Osteoblast (primary cell): ENCODE data around the gene FAM72A. TPM values are rescaled to one million over a fixed set of nuclear protein-coding genes. Genes with fewer than 3 reads are reported as not detected.
"Not testable (repeated sequence)": the region's sequence is repeated elsewhere in the genome, so short reads cannot be mapped to it uniquely, and the experiment has no call there.

Experiments used
- DNase-seq: peaks from one replicate; pipeline ENCODE4 v3.0.0; 2011; ENCODE audit warnings: low spot score, mixed read lengths; ENCODE audit not compliant: insufficient read length; ENCODE audit errors: missing footprints
- H2AFZ ChIP-seq: 2 replicates; pipeline ENCODE4 v1.6.0; 2011; ENCODE audit warnings: mild to moderate bottlenecking, low read length
- H3K27ac ChIP-seq: 2 replicates; pipeline ENCODE4 v1.5.1; 2011; ENCODE audit warnings: mild to moderate bottlenecking, low read depth, low read length, moderate library complexity
- H3K27me3 ChIP-seq: 2 replicates; pipeline ENCODE4 v1.6.0; 2012; ENCODE audit warnings: mild to moderate bottlenecking, control low read depth, inconsistent platforms, low read length, moderate library complexity; ENCODE audit not compliant: insufficient read depth
- H3K36me3 ChIP-seq: 2 replicates; pipeline ENCODE4 v1.5.1; 2011; ENCODE audit warnings: mild to moderate bottlenecking, low read length, control low read depth, moderate library complexity; ENCODE audit not compliant: insufficient read depth
- H3K4me1 ChIP-seq: 2 replicates; pipeline ENCODE4 v1.5.1; 2011; ENCODE audit warnings: mild to moderate bottlenecking, low read length, control low read depth, moderate library complexity; ENCODE audit not compliant: insufficient read depth
- H3K4me2 ChIP-seq: 2 replicates; pipeline ENCODE4 v1.6.0; 2011; ENCODE audit warnings: mild to moderate bottlenecking, low read length; ENCODE audit not compliant: insufficient read depth
- H3K4me3 ChIP-seq: fragments of 200-600 bp; sonication (generic); 3 replicates; pipeline ENCODE4 v1.5.1; 2012; ENCODE audit warnings: mild to moderate bottlenecking, low read length, inconsistent platforms; ENCODE audit not compliant: insufficient read depth
- H3K79me2 ChIP-seq: 2 replicates; pipeline ENCODE4 v1.6.0; 2012; ENCODE audit warnings: mild to moderate bottlenecking, low read length, control low read depth, inconsistent platforms; ENCODE audit not compliant: insufficient read depth
- H3K9me3 ChIP-seq: 2 replicates; pipeline ENCODE4 v1.5.1; 2011; ENCODE audit warnings: low read depth, low read length, control low read depth
- H4K20me1 ChIP-seq: 2 replicates; pipeline ENCODE4 v1.6.0; 2012; ENCODE audit warnings: mild to moderate bottlenecking, low read length, control low read depth; ENCODE audit not compliant: insufficient read depth
- total RNA-seq: library from RNA; depleted of rRNA; stranded (reverse); fragments of >200 nt; gene quantifications from 2 replicates; pipeline ENCODE4 v1.2.3, GENCODE V29; 2012

FAM72A gene
- total RNA-seq, 1 donor, result 2.2 TPM

DNA sequence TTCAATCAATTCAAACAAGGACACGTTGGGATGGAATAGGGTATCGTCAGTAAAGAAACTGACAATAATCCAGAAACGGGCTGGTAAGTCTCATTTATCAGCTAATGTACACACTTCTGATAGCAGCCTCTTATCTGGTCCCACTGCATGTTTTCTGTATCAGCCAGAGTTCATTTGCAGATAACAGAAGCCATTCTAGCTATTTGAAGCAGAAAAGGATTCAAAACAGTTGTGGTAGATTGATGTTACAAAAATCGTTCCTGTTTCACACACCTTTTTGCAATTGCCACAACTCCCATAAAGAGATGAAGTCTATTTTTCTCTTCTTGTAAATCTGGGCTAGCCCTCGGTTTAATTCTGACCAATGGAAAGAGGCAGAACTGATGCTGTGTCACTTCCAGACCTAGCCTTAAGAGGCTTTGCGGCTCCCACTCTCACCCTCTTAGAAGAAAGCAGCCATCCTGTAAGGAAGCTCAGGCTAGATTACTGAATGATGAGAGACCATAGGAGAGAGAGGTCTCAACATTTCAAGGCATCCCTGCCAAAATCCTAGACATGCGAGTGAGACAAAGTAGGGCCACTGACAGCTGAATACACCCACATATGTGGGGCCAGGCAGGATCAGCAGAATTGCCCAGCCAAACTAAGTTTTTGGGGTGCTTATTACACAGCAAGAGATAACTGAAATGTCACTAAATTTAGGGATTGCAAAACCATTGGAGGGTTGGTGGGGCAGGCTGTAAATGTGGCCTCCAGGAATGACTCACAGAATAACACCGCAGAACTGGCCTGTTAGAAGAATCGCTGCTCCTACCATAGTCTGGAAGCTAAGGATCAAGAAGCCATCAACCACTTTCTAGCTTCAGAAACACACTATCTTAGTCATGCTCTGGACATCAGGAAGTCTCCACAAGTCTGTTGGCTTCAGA is 24.3 kb downstream of the FAM72A start:
- not testable (repeated sequence) for H3K27me3 ChIP-seq, H3K4me3 ChIP-seq, H3K36me3 ChIP-seq, H3K79me2 ChIP-seq, H3K9me3 ChIP-seq, DNase-seq, H4K20me1 ChIP-seq, H2AFZ ChIP-seq
- H3K4me2 ChIP-seq, result peak overlapping the region; percentile 4
- H3K4me1 ChIP-seq, result peaks cover 12% of the 10 kb centered on the region
- H3K27ac ChIP-seq, result peak overlapping the region; percentile 58

DNA sequence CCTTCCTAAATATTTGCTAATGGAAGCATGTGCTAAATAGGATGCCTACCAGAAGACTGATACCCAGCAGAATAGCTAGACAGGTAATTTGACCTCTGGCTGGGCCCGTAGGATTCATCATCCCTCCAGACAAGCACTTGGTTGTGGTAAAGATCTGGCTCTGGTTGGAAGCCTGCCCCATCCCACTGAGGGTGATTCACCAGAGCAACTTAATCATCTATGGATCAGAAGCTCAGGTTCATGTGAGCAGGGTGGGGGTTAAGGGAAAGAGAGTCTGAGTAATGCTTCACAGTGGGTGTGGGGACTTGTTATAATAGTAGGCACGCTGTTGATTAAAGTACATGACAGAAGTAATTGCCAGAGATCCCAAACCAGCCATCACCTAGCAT is 26.5 kb downstream of the FAM72A start:
- not testable (repeated sequence) for H4K20me1 ChIP-seq, H2AFZ ChIP-seq, H3K36me3 ChIP-seq, H3K9me3 ChIP-seq, DNase-seq, H3K27me3 ChIP-seq, H3K27ac ChIP-seq, H3K79me2 ChIP-seq, H3K4me2 ChIP-seq, H3K4me3 ChIP-seq
- peaks cover 12% of the 10 kb centered on the region for H3K4me1 ChIP-seq

DNA sequence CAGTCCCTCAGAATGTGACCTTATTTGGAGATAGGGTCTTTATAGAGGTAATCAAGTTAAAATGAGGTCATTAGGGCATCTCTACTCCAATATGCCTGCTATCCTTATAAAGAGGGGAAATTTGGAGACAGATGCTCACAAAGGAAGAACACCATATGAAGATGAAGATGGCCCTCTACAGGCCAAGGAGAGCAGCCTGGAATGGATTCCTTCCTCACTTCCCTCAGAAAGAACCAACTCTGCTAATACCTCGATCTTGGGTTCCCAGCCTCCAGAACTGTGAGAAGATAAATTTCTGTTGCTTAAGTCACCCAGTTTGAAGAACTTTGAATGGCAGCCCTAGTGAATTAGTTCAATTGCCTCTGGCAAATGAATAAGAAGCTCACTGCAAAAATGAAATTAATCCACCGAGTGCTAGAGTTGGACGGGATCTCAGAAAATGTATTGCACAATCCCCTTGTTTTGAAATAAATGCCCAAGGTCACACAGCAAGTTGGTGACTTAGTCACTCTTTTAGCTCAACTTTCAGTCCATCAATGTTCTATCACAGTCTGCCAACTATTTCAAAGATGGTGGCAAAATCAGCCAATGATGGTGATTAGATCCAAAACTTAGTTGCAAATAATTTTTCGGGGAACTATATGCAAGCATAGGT is 27.1 kb downstream of the FAM72A start:
- not testable (repeated sequence) for H2AFZ ChIP-seq, H3K4me3 ChIP-seq, H3K9me3 ChIP-seq, H3K79me2 ChIP-seq, H3K36me3 ChIP-seq, H3K27me3 ChIP-seq, H4K20me1 ChIP-seq, DNase-seq
- Histone ChIP-seq H3K4me1 (peaks cover 12% of the 10 kb centered on the region), H3K4me2 (peak overlapping the region; percentile 66), H3K27ac (peak overlapping the region; percentile 56)

DNA sequence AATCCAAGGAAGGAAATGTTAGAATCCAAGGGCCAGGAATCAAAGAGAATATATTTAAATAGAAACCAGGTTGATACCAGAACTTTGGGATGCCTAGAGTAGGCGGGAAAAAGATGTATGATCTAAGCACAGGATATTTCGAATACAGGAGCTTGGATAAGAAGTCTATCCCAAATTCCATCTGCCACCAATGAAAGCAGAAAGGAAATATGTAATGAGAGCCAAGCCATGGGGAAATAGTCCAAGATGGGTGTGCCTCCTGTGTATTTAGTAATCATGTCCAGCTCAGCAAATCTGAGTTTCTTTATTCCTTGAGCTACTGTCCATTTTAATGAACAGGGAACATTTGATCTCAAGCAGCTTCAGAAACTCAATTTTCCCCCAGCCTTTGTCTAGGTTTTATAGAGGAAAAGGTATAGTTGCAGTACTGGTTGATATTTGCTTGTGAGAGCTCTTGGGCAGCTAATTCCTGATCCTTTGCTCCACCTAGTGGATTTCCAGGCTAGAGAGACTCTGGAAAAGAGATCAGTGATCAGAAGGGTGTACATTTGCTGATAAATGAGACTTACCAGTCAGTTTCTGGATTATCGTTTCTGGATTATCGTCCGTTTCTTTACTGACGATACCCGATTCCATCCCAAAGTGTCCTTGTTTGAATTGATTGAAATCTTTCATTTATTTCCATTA is 28.3 kb downstream of the FAM72A start:
- not testable (repeated sequence) for H3K36me3 ChIP-seq, H3K4me2 ChIP-seq, DNase-seq, H3K9me3 ChIP-seq, H3K4me3 ChIP-seq, H3K27me3 ChIP-seq, H4K20me1 ChIP-seq, H3K79me2 ChIP-seq, H2AFZ ChIP-seq, H3K27ac ChIP-seq
- peaks cover 12% of the 10 kb centered on the region for H3K4me1 ChIP-seq

DNA sequence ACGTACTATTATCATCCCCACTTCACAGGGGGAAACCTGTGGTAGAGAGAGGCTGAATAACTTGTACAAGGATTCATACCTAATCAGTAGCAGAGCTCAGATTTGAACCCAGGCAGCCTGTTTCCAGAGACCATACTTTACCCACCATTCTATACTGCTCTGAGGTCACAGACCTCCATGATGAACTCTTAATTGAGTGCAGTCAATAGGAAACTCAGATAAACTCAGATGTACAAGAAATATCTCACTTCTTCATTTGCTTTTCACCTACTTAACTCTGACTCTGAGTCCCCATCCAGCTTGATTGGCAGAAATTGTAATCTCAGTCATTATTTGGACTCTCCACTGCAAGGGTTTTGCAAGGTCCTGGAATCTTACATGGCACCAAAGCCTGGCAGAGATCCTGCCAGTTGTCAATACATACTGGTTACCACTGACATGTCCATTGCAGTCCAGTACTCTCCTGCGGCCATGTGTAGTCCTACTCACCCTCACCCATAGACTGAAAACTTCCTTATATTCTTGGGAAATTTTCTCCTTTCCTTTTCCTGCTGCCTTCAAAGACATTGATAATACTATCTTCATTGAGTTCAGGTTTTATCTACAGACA is 29.4 kb downstream of the FAM72A start:
- not testable (repeated sequence) for H3K27me3 ChIP-seq, H3K4me3 ChIP-seq, H3K9me3 ChIP-seq, H3K79me2 ChIP-seq, DNase-seq, H3K4me2 ChIP-seq, H3K36me3 ChIP-seq, H3K27ac ChIP-seq, H3K4me1 ChIP-seq, H2AFZ ChIP-seq, H4K20me1 ChIP-seq

DNA sequence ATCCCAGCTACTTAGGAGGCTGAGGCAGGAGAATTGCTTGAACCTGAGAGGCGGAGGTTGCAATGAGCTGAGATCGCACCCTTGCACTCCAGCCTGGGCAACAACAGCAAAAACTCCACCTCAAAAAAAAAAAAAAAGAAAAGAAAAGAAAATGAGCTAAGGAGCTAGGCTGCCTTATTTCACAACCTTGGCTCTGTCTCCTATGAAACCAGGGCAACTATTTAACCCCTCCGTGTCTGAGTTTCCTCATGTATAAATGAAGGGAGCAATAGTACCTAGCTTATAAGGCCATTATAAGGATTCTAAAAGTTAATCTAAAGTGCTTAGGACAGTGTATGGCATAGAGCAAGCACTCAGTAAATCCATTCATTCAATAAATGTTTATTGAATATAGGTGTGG is 32.8 kb downstream of the FAM72A start:
- not testable (repeated sequence) for H3K9me3 ChIP-seq, H3K79me2 ChIP-seq, H2AFZ ChIP-seq, H3K4me3 ChIP-seq, H4K20me1 ChIP-seq, DNase-seq, H3K36me3 ChIP-seq, H3K27me3 ChIP-seq, H3K4me1 ChIP-seq, H3K27ac ChIP-seq, H3K4me2 ChIP-seq

DNA sequence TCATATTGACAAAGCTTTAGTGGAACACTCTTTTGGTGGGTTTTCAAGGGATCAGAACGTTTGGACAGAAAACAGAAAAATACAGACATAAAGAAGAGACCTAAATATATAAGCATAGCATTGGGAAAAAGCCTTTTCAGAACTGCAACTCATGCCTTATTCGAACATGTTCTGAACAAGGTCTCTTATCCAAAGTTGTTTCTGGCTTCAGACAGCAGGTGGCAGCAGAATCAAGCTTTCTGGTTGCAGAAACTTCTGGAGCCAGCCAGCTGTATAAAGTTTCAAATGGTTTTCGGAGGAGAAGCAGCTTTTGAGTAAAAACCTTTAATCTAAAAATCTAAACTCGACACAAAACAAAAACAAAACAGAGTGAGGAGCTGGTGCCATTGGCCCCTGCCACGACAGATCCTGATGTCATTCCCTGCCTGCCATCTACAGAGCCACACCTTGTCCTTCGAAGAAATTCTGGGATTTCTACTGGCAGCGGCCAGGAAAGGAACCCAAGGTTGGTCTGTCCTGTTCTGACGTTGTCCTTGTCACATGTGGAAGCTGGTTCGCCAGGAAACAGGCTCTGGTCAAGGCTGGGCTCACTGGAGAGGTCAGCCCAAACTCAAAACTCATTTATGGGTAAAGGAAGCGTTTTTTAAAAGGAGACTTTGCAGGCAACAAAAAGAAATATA is 35.1 kb downstream of the FAM72A start:
- not testable (repeated sequence) for H3K27ac ChIP-seq, H4K20me1 ChIP-seq, H3K36me3 ChIP-seq, H3K4me2 ChIP-seq, H2AFZ ChIP-seq, H3K4me3 ChIP-seq, H3K9me3 ChIP-seq, H3K4me1 ChIP-seq, H3K27me3 ChIP-seq, H3K79me2 ChIP-seq, DNase-seq
